ENCODE measurements around the gene AMACR.

- TF ChIP-seq, protein P1, sequence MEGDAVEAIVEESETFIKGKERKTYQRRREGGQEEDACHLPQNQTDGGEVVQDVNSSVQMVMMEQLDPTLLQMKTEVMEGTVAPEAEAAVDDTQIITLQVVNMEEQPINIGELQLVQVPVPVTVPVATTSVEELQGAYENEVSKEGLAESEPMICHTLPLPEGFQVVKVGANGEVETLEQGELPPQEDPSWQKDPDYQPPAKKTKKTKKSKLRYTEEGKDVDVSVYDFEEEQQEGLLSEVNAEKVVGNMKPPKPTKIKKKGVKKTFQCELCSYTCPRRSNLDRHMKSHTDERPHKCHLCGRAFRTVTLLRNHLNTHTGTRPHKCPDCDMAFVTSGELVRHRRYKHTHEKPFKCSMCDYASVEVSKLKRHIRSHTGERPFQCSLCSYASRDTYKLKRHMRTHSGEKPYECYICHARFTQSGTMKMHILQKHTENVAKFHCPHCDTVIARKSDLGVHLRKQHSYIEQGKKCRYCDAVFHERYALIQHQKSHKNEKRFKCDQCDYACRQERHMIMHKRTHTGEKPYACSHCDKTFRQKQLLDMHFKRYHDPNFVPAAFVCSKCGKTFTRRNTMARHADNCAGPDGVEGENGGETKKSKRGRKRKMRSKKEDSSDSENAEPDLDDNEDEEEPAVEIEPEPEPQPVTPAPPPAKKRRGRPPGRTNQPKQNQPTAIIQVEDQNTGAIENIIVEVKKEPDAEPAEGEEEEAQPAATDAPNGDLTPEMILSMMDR (IDR thresholded peaks at IDR 0.05; ENCODE audit: low read length), result no peak
- no peak for TF ChIP-seq EZH2 (IDR thresholded peaks at IDR 0.05; ENCODE audit: borderline replicate concordance, low read length)
Observed at GRCh38 chr5:33999978-34000377, 7.9 kb downstream of the AMACR start.

Measured in OCI-LY1 (cell line).